GM23248 (cell line): ENCODE results near the gene CTIF. TPM values are rescaled to one million over a fixed set of nuclear protein-coding genes. Genes with fewer than 3 reads are reported as not detected.

Experiments
- DNase-seq: peaks from one replicate; pipeline ENCODE4 v3.0.0-alpha.2; 2015
- H2AFZ ChIP-seq: fragments of 200-600 bp; sonication (generic); 2 replicates; pipeline ENCODE4 v1.6.1; 2016; ENCODE audit warnings: antibody characterized with exemption
- H3F3A ChIP-seq: fragments of 200-600 bp; sonication (generic); 2 replicates; pipeline ENCODE4 v1.6.1; 2016; ENCODE audit warnings: mild to moderate bottlenecking, antibody characterized with exemption, mixed run types; ENCODE audit not compliant: insufficient read depth
- H3K27ac ChIP-seq: fragments of 200-600 bp; sonication (generic); 2 replicates; pipeline ENCODE4 v1.5.1; 2016; ENCODE audit warnings: mild to moderate bottlenecking
- H3K27me3 ChIP-seq: fragments of 200-600 bp; sonication (generic); replicated peaks from 2 replicates; pipeline ENCODE4 v1.6.1; 2016; ENCODE audit warnings: mild to moderate bottlenecking; ENCODE audit not compliant: insufficient read depth
- H3K36me3 ChIP-seq: fragments of 200-600 bp; sonication (generic); 2 replicates; pipeline ENCODE4 v1.6.1; 2016; ENCODE audit warnings: low read depth, mild to moderate bottlenecking
- H3K4me1 ChIP-seq: fragments of 200-600 bp; sonication (generic); 2 replicates; pipeline ENCODE4 v1.6.1; 2016; ENCODE audit warnings: mild to moderate bottlenecking; ENCODE audit not compliant: insufficient read depth
- H3K4me2 ChIP-seq: fragments of 200-600 bp; sonication (generic); one replicate; pipeline ENCODE4 v1.6.1; 2016; ENCODE audit warnings: mild to moderate bottlenecking; ENCODE audit not compliant: unreplicated experiment
- H3K4me3 ChIP-seq: fragments of 200-600 bp; sonication (generic); 2 replicates; pipeline ENCODE4 v1.5.1; 2016; ENCODE audit warnings: mild to moderate bottlenecking
- H3K79me2 ChIP-seq: fragments of 200-600 bp; sonication (generic); 2 replicates; pipeline ENCODE4 v1.6.1; 2016; ENCODE audit warnings: mild to moderate bottlenecking; ENCODE audit not compliant: insufficient read depth
- H3K9ac ChIP-seq: fragments of 200-600 bp; sonication (generic); 2 replicates; pipeline ENCODE4 v1.6.1; 2016; ENCODE audit warnings: mild to moderate bottlenecking
- H3K9me2 ChIP-seq: fragments of 200-600 bp; sonication (generic); 2 replicates; pipeline ENCODE4 v1.6.1; 2016; ENCODE audit warnings: mixed run types, mild to moderate bottlenecking, moderate library complexity; ENCODE audit not compliant: insufficient read depth
- H3K9me3 ChIP-seq: fragments of 200-600 bp; sonication (generic); one replicate; pipeline ENCODE4 v1.6.1; 2017; ENCODE audit warnings: low read depth
- H4K20me1 ChIP-seq: fragments of 200-600 bp; sonication (generic); 2 replicates; pipeline ENCODE4 v1.6.0; 2016; ENCODE audit not compliant: insufficient read depth
- EZH2 ChIP-seq: fragments of 200-600 bp; sonication (generic); IDR thresholded peaks from 2 replicates; pipeline ENCODE4 v1.6.1; 2018; ENCODE audit warnings: antibody characterized with exemption, mild to moderate bottlenecking; ENCODE audit not compliant: insufficient read depth, poor library complexity, severe bottlenecking
- EZH2phosphoT487 ChIP-seq: fragments of 200-600 bp; sonication (generic); IDR thresholded peaks from 2 replicates; pipeline ENCODE4 v1.6.1; 2018; ENCODE audit warnings: antibody characterized with exemption, moderate library complexity, mild to moderate bottlenecking, low read depth; ENCODE audit not compliant: insufficient read depth
- WGBS, 2 experiments: methylation state at CpG; one replicate each; pipeline ENCODE4 v1.1.6; 2015 to 2017; ENCODE audit warnings: low lambda C conversion rate in 2 of 2, low coverage in 1 of 2; ENCODE audit errors: missing lambda C conversion rate in 2 of 2; 5-methylcytosine and 5-hydroxymethylcytosine counted together
- in situ Hi-C: fragments of 300-500 bp; cut with MboI; formaldehyde crosslinking; loops from 2 replicates; pipeline ENCODE4 v1.15.0; 2020
- polyA plus RNA-seq: library from polyadenylated mRNA; unstranded; fragments of >200 nt; fragmentation: Nextera tagmentation; extraction: Ambion mirVana; gene quantifications from 2 replicates; pipeline ENCODE4 v1.2.1, GENCODE V29; 2016
- total RNA-seq: library from RNA; depleted of rRNA; stranded (reverse); fragments of >200 nt; shearing (Covaris generic); gene quantifications from 2 replicates; pipeline ENCODE4 v1.2.3, GENCODE V29; 2014

Gene CTIF
- total and polyA plus RNA-seq, 2 experiments from 2014 or later: 21.5 to 46.8 TPM

DNA sequence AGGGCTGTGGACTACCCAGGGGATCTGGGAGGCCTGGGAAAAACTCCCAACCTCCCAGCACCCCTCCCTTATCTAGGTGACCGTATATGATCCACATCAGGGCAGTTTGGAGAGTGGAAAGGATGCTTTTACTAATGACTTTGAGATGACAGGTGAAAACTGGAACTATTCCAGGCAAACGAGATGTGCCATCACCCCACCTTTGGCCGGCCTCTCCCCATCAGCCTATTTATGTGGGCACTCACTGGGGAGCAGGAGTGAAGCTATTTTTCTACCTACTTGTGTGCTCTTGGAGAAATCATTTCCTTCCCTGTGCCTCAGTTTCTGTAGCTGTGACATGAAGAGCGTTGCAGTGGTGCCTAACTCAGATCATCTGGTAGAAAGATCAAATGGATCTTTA lies 304.8 kb downstream of the CTIF start:
- no peak for TF ChIP-seq EZH2phosphoT487
- TF ChIP-seq EZH2: no peak
- peaks cover 26% of the 10 kb centered on the region for H3K4me1 ChIP-seq
- H4K20me1 ChIP-seq: no peaks in the 10 kb centered on the region
- H3K27ac ChIP-seq: no peak overlapping the region
- no peak overlapping the region for H3K4me2 ChIP-seq
- WGBS, 2 experiments: 96 to 99% methylated on average over 4 of the region's 4 CpGs
- H3K9me3 ChIP-seq: no peaks in the 10 kb centered on the region
- no peaks in the 10 kb centered on the region for H3K36me3 ChIP-seq
- H3K4me3 ChIP-seq: no peak overlapping the region
- H3K27me3 ChIP-seq: no peaks in the 10 kb centered on the region
- no peaks in the 10 kb centered on the region for H3K9me2 ChIP-seq
- H3K79me2 ChIP-seq: 0 out of 2 replicates have a peak, but pooled peaks cover 5% of the 10 kb centered on the region
- DNase-seq: no peak
- peaks cover 19% of the 10 kb centered on the region for H3F3A ChIP-seq
- H3K9ac ChIP-seq: no peak overlapping the region
- H2AFZ ChIP-seq: no peak overlapping the region
- in situ Hi-C loops: no loop called here

DNA sequence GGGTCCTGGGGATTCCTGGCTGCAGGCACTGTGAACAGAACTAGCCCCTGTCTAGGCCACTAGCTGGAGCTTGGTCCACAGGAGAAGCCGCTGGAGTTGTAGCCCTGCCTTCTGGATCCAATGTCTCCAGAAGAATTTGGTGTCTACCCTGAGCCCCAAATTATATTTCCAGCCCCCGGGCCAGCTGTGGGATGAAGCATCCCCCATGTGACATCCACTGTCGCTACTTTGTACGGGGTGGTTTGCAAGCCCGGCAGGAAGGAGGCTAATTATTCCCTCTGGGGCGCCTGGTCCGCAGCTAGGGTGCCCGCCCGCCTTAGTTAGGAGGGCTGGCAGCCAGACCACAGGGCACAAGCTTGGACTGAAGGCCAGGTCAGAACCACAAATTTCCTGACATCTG lies 305.4 kb downstream of the CTIF start:
- no peak overlapping the region for H3K27ac ChIP-seq
- no peaks in the 10 kb centered on the region for H3K9me2 ChIP-seq
- 94 to 96% methylated on average over 9 of the region's 9 CpGs for whole genome bisulfite sequencing, 2 experiments
- H3K36me3 ChIP-seq: no peaks in the 10 kb centered on the region
- H3K4me1 ChIP-seq: peaks cover 19% of the 10 kb centered on the region
- no peak overlapping the region for H2AFZ ChIP-seq
- TF ChIP-seq EZH2phosphoT487 (no peak), EZH2 (no peak)
- H3K79me2 ChIP-seq: 0 out of 2 replicates have a peak, but pooled peaks cover 5% of the 10 kb centered on the region
- H3K9ac ChIP-seq: no peak overlapping the region
- no peak overlapping the region for H3K4me2 ChIP-seq
- in situ Hi-C loops: no loop called here
- H3K9me3 ChIP-seq: no peaks in the 10 kb centered on the region
- no peak overlapping the region for H3K4me3 ChIP-seq
- H3K27me3 ChIP-seq: no peaks in the 10 kb centered on the region
- peaks cover 16% of the 10 kb centered on the region for H3F3A ChIP-seq
- DNase-seq: no peak
- no peaks in the 10 kb centered on the region for H4K20me1 ChIP-seq

DNA sequence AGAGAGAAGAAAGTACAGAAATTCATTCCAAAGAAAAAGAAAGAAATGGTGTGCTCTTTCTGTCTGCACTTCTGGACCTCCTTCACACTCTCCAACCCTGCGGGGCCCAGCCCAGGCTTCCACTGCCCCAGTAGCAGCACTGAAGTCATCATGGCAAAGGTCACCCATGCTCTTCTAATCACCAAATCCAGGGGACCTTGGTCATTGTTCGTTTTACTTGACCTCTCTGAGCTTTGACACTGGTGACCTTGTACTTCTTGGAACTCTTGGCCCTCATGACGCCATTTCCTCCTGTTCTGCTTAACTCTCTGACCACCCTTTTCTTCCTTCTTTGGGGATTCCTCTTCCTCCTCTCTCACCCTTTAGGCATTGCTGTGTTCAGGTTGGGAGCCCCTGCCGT lies 306.3 kb downstream of the CTIF start:
- H2AFZ ChIP-seq: no peak overlapping the region
- WGBS, 2 experiments: 94 to 98% methylated on average over 4 of the region's 4 CpGs

DNA sequence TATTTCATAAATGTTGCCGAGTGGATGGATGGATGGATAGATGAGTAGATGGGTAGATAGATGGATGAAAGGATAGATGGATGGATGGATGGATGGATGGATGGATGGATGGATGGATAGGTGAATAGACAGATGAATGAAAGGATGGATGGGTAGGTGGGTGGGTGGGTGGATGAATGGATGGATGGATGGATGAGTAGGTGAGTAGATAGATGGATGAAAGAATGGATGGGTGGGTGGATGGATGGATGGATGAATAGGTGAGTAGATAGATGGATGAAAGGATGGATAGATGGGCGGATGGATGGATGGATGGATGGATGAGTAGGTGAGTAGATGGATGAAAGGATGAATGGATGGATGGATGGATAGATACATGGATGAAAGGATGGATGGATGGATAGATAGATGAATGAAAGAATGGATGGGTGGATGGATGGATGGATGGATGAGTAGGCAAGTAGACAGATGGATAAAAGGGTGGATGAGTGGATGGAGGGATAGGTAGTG lies 307.6 kb downstream of the CTIF start:
- Histone ChIP-seq H3K4me1 (no peaks in the 10 kb centered on the region; the same call in 1 of the 2 replicates), H3K79me2 (0 out of 2 replicates have a peak, but pooled peaks cover 5% of the 10 kb centered on the region), H3K4me2 (no peak overlapping the region), H3F3A (0 out of 2 replicates have a peak, but pooled peaks cover 4% of the 10 kb centered on the region), H4K20me1 (no peaks in the 10 kb centered on the region), H2AFZ (no peak overlapping the region), H3K27ac (no peak overlapping the region), H3K27me3 (no peaks in the 10 kb centered on the region), H3K4me3 (no peak overlapping the region), H3K9me2 (no peaks in the 10 kb centered on the region), H3K9ac (no peak overlapping the region), H3K9me3 (no peaks in the 10 kb centered on the region), H3K36me3 (no peaks in the 10 kb centered on the region)
- in situ Hi-C loops: no loop called here
- no peak for DNase-seq
- WGBS, 2 experiments: 97 to 100% methylated on average over 2 of the region's 2 CpGs
- no peak for TF ChIP-seq EZH2phosphoT487
- TF ChIP-seq EZH2: no peak

More for the DNA sequence above, 306.3 kb downstream of the CTIF start:
- peaks cover 10% of the 10 kb centered on the region for H3K4me1 ChIP-seq
- H3K36me3 ChIP-seq: no peaks in the 10 kb centered on the region
- no peaks in the 10 kb centered on the region for H4K20me1 ChIP-seq
- peaks cover 7% of the 10 kb centered on the region for H3F3A ChIP-seq
- H3K9me2 ChIP-seq: no peaks in the 10 kb centered on the region
- H3K4me2 ChIP-seq: no peak overlapping the region
- DNase-seq: no peak
- in situ Hi-C loops: no loop called here
- no peaks in the 10 kb centered on the region for H3K27me3 ChIP-seq
- H3K27ac ChIP-seq: no peak overlapping the region
- no peak overlapping the region for H3K9ac ChIP-seq
- 0 out of 2 replicates have a peak, but pooled peaks cover 5% of the 10 kb centered on the region for H3K79me2 ChIP-seq
- H3K4me3 ChIP-seq: no peak overlapping the region
- no peaks in the 10 kb centered on the region for H3K9me3 ChIP-seq
- TF ChIP-seq EZH2 (no peak), EZH2phosphoT487 (no peak)
